AG09309 (cell line): ENCODE data around the gene BLCAP.
"Not testable (repeated sequence)": the region's sequence is repeated elsewhere in the genome, so short reads cannot be mapped to it uniquely, and the experiment has no call there.

ENCODE experiments used
- DNase-seq: peaks from one replicate; pipeline ENCODE4 v3.0.0-alpha.2; 2010; ENCODE audit warnings: low read depth
- H3K4me3 ChIP-seq: 2 replicates; pipeline ENCODE4 v1.5.1; 2011; ENCODE audit warnings: mild to moderate bottlenecking, low read depth, low read length, moderate library complexity; ENCODE audit not compliant: control insufficient read depth
- TF ChIP-seq, protein P1 (sequence below): IDR thresholded peaks from 2 replicates; pipeline ENCODE4 v1.5.1; 2011; ENCODE audit warnings: mild to moderate bottlenecking, low read depth, low read length, inconsistent platforms; ENCODE audit not compliant: insufficient read depth, control insufficient read depth; ENCODE audit errors: missing control alignments

Gene BLCAP

GRCh38 chr20:37494796-37495195, 32.9 kb downstream of the BLCAP start:
- TF ChIP-seq, protein P1, sequence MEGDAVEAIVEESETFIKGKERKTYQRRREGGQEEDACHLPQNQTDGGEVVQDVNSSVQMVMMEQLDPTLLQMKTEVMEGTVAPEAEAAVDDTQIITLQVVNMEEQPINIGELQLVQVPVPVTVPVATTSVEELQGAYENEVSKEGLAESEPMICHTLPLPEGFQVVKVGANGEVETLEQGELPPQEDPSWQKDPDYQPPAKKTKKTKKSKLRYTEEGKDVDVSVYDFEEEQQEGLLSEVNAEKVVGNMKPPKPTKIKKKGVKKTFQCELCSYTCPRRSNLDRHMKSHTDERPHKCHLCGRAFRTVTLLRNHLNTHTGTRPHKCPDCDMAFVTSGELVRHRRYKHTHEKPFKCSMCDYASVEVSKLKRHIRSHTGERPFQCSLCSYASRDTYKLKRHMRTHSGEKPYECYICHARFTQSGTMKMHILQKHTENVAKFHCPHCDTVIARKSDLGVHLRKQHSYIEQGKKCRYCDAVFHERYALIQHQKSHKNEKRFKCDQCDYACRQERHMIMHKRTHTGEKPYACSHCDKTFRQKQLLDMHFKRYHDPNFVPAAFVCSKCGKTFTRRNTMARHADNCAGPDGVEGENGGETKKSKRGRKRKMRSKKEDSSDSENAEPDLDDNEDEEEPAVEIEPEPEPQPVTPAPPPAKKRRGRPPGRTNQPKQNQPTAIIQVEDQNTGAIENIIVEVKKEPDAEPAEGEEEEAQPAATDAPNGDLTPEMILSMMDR: no peak
- no peak for DNase-seq
- no peak overlapping the region for H3K4me3 ChIP-seq

- DNase-seq: no peak
- H3K4me3 ChIP-seq: no peak overlapping the region
- TF ChIP-seq, protein P1: no peak
These were observed 33.4 kb downstream of the BLCAP start for GRCh38 chr20:37494301-37494700.

GRCh38 chr20:37492945-37493344, 34.7 kb downstream of the BLCAP start:
- H3K4me3 ChIP-seq: no peak overlapping the region
- no peak for DNase-seq
- TF ChIP-seq, protein P1: no peak

DNA sequence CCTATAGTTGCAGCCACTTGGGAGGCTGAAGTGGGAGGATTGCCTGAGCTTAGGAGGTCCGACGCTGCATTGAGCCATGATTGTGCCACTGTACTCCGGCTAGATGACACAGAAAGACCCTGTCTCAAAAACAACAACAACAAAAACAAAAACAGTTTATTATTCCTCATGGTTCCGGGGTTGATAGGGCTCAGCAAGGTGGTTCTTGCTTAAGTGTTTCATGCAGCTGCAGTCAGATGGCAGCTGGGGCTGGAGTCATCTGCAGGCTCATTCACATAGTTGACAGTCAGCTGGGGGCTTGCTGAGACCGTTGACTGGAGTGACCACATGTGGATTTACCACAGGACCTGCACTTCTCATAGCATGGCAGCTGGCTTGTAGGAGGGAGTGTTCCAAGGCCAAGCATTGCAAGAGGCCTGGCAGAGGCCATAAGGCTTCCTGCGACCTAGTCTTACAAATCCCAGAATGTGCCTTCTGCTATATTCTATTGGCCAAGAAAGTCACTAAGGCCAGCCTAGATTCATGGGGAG, 35.5 kb downstream of the BLCAP start:
- no peak for DNase-seq
- TF ChIP-seq, protein P1: no peak
- H3K4me3 ChIP-seq: no peak overlapping the region

GRCh38 chr20:37490663-37491350, 36.9 kb downstream of the BLCAP start:
- DNase-seq: no peak
- TF ChIP-seq, protein P1: no peak
- H3K4me3 ChIP-seq: no peak overlapping the region

DNA sequence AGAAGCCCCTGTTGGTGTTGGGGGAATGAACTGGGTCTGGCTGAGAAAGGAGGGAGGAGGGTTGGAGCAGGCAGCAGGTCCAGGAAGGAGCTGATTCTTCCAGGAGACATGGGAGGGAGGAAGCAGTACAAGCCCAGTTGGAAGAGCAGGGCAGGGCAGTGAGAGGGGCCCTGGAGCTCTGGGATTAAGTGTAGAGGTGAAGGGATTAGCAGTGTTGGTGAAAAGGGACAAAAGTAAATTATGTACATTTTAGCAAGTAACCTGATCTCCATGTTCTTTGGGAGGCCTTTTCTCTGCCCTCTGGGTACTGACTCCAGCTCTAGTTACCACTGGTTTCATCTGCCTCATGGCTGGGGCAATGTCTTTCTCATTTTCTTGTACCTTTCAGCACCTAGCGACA, 41.5 kb downstream of the BLCAP start:
- H3K4me3 ChIP-seq, DNase-seq: not testable (repeated sequence)

DNA sequence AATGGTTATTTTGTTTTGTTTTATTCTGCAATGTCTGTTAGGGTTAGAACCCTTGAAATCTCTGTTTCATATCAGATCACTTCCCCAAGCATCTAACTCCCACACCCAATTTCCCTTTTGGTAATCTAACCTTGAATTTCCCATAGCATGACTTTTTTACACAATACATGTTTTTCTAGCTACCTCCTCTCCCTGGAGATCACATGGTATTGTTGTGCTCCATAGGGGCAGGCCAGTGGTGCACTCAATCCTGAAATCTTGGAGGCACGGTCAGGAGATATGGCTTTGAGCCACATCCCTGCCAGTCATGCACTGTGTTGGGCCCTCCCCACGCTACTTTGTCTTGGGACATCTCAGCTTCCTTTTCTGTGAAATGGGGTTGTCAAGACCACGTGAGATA, 43.3 kb downstream of the BLCAP start:
- no peak overlapping the region for H3K4me3 ChIP-seq
- TF ChIP-seq, protein P1: no peak
- no peak for DNase-seq
